ENCODE data around the gene NR2F1.

NR2F1 gene

GRCh38 chr5:93603078-93603792 is 20.2 kb downstream of the NR2F1 start:
- TF ChIP-seq CTCF (conservative IDR thresholded peaks at IDR 0.05; ENCODE audit: low read depth, low read length): no peak

GRCh38 chr5:93603793-93604643 is 21.0 kb downstream of the NR2F1 start:
- no peak for DNase-seq (ENCODE audit: low read depth)
- peak; percentile 19 for TF ChIP-seq CTCF (conservative IDR thresholded peaks at IDR 0.05; ENCODE audit: low read depth, low read length)
- peak overlapping the region; percentile 46 for H3K4me3 ChIP-seq (ENCODE audit: low read length)

More at GRCh38 chr5:93603078-93603792, 20.2 kb downstream of the NR2F1 start:
- H3K4me3 ChIP-seq (ENCODE audit: low read length): peak overlapping the region; percentile 46
- no peak for DNase-seq (ENCODE audit: low read depth)

GRCh38 chr5:93604644-93605515 is 21.9 kb downstream of the NR2F1 start:
- TF ChIP-seq CTCF (conservative IDR thresholded peaks at IDR 0.05; ENCODE audit: low read depth, low read length): no peak
- no peak for DNase-seq (ENCODE audit: low read depth)
- peak overlapping the region; percentile 46 for H3K4me3 ChIP-seq (ENCODE audit: low read length)

GRCh38 chr5:93606382-93606752 is 23.3 kb downstream of the NR2F1 start:
- DNase-seq (ENCODE audit: low read depth): no peak
- no peak overlapping the region for H3K4me3 ChIP-seq (ENCODE audit: low read length)

GRCh38 chr5:93607367-93608258 is 24.6 kb downstream of the NR2F1 start:
- DNase-seq (ENCODE audit: low read depth): peak; percentile 75
- peak overlapping the region; percentile 7 for H3K4me3 ChIP-seq (ENCODE audit: low read length)
- peak; percentile 67 for TF ChIP-seq CTCF (conservative IDR thresholded peaks at IDR 0.05; ENCODE audit: low read depth, low read length)

More at GRCh38 chr5:93606382-93606752, 23.3 kb downstream of the NR2F1 start:
- no peak for TF ChIP-seq CTCF (conservative IDR thresholded peaks at IDR 0.05; ENCODE audit: low read depth, low read length)

- no peak for TF ChIP-seq CTCF (conservative IDR thresholded peaks at IDR 0.05; ENCODE audit: low read depth, low read length)
- no peak overlapping the region for H3K4me3 ChIP-seq (ENCODE audit: low read length)
- no peak for DNase-seq (ENCODE audit: low read depth)
These were observed 25.8 kb downstream of the NR2F1 start for GRCh38 chr5:93608855-93609254.

Measured in retinal pigment epithelial cell (primary cell).